ENCODE data around the gene ATXN7L1. TPM values are rescaled to one million over a fixed set of nuclear protein-coding genes. Genes with fewer than 3 reads are reported as not detected.

The ATXN7L1 gene
- total and polyA plus RNA-seq, 2 donors = 7.2 to 7.8 TPM

- 98% methylated on average over 6 of the region's 6 CpGs for WGBS
- H3K27me3 ChIP-seq (ENCODE audit: control insufficient read depth in 2 of 2, insufficient read depth in 1 of 2, low read length in 1 of 2) = no peaks in the 10 kb centered on the region
- peaks cover 53 to 61% of the 10 kb centered on the region in 2 donors for H3K36me3 ChIP-seq (ENCODE audit: control insufficient read depth in 2 of 2, insufficient read depth in 2 of 2, low read length in 1 of 2)
- no peaks in the 10 kb centered on the region for H3K9me3 ChIP-seq (ENCODE audit: control insufficient read depth in 2 of 2, insufficient read depth in 1 of 2, low read length in 1 of 2)
- H3K27ac ChIP-seq (ENCODE audit: low read depth in 1 of 2, low read length in 1 of 2) = no peak overlapping the region
- DNase-seq (ENCODE audit: low read depth in 6 of 9, low spot score in 9 of 9) = no peak
- no peaks in the 10 kb centered on the region for H3K4me1 ChIP-seq (ENCODE audit: control insufficient read depth in 2 of 2, insufficient read depth in 2 of 2, low read length in 2 of 2)
- H3K4me3 ChIP-seq (ENCODE audit: low read length in 2 of 2) = no peak overlapping the region
These were observed 222.9 kb downstream of the ATXN7L1 start for GRCh38 chr7:105653441-105654005.

- no peak overlapping the region for H3K27ac ChIP-seq (ENCODE audit: low read depth in 1 of 2, low read length in 1 of 2)
- no peaks in the 10 kb centered on the region for H3K9me3 ChIP-seq (ENCODE audit: control insufficient read depth in 2 of 2, insufficient read depth in 1 of 2, low read length in 1 of 2)
- H3K27me3 ChIP-seq (ENCODE audit: control insufficient read depth in 2 of 2, insufficient read depth in 1 of 2, low read length in 1 of 2) = no peaks in the 10 kb centered on the region
- H3K4me3 ChIP-seq (ENCODE audit: low read length in 2 of 2) = no peak overlapping the region
- WGBS = 74% methylated on average over 8 of the region's 8 CpGs
- H3K4me1 ChIP-seq (ENCODE audit: control insufficient read depth in 2 of 2, insufficient read depth in 2 of 2, low read length in 2 of 2) = no peaks in the 10 kb centered on the region
- H3K36me3 ChIP-seq (ENCODE audit: control insufficient read depth in 2 of 2, insufficient read depth in 2 of 2, low read length in 1 of 2) = peaks cover 57 to 60% of the 10 kb centered on the region in 2 donors
- DNase-seq (ENCODE audit: low read depth in 6 of 9, low spot score in 9 of 9) = peak in 5 of 9 donors; percentile 29 to 71 (median 46)
These were observed 223.9 kb downstream of the ATXN7L1 start for GRCh38 chr7:105652359-105652993.

GRCh38 chr7:105651798-105652197, 224.6 kb downstream of the ATXN7L1 start:
- no peak overlapping the region for H3K4me3 ChIP-seq (ENCODE audit: low read length in 2 of 2)
- no peak overlapping the region for H3K27ac ChIP-seq (ENCODE audit: low read depth in 1 of 2, low read length in 1 of 2)
- DNase-seq (ENCODE audit: low read depth in 6 of 9, low spot score in 9 of 9) = no peak
- peaks cover 51 to 60% of the 10 kb centered on the region in 2 donors for H3K36me3 ChIP-seq (ENCODE audit: control insufficient read depth in 2 of 2, insufficient read depth in 2 of 2, low read length in 1 of 2)
- no peaks in the 10 kb centered on the region for H3K27me3 ChIP-seq (ENCODE audit: control insufficient read depth in 2 of 2, insufficient read depth in 1 of 2, low read length in 1 of 2)
- H3K4me1 ChIP-seq (ENCODE audit: control insufficient read depth in 2 of 2, insufficient read depth in 2 of 2, low read length in 2 of 2) = no peaks in the 10 kb centered on the region
- H3K9me3 ChIP-seq (ENCODE audit: control insufficient read depth in 2 of 2, insufficient read depth in 1 of 2, low read length in 1 of 2) = no peaks in the 10 kb centered on the region
- WGBS = over 99% methylated on average over 2 of the region's 2 CpGs

GRCh38 chr7:105650382-105650970, 225.9 kb downstream of the ATXN7L1 start:
- Histone ChIP-seq H3K9me3 (ENCODE audit: control insufficient read depth in 2 of 2, insufficient read depth in 1 of 2, low read length in 1 of 2) (no peaks in the 10 kb centered on the region), H3K36me3 (ENCODE audit: control insufficient read depth in 2 of 2, insufficient read depth in 2 of 2, low read length in 1 of 2) (peaks cover 38 to 50% of the 10 kb centered on the region in 2 donors), H3K27ac (ENCODE audit: low read depth in 1 of 2, low read length in 1 of 2) (no peak overlapping the region), H3K4me3 (ENCODE audit: low read length in 2 of 2) (no peak overlapping the region), H3K27me3 (ENCODE audit: control insufficient read depth in 2 of 2, insufficient read depth in 1 of 2, low read length in 1 of 2) (no peaks in the 10 kb centered on the region), H3K4me1 (ENCODE audit: control insufficient read depth in 2 of 2, insufficient read depth in 2 of 2, low read length in 2 of 2) (no peaks in the 10 kb centered on the region)
- DNase-seq (ENCODE audit: low read depth in 6 of 9, low spot score in 9 of 9) = no peak
- 96% methylated on average over 2 of the region's 2 CpGs for WGBS

GRCh38 chr7:105649727-105650381, 226.5 kb downstream of the ATXN7L1 start:
- Histone ChIP-seq H3K4me3 (ENCODE audit: low read length in 2 of 2) (no peak overlapping the region), H3K27ac (ENCODE audit: low read depth in 1 of 2, low read length in 1 of 2) (no peak overlapping the region), H3K9me3 (ENCODE audit: control insufficient read depth in 2 of 2, insufficient read depth in 1 of 2, low read length in 1 of 2) (no peaks in the 10 kb centered on the region), H3K4me1 (ENCODE audit: control insufficient read depth in 2 of 2, insufficient read depth in 2 of 2, low read length in 2 of 2) (no peaks in the 10 kb centered on the region), H3K36me3 (ENCODE audit: control insufficient read depth in 2 of 2, insufficient read depth in 2 of 2, low read length in 1 of 2) (peaks cover 38 to 47% of the 10 kb centered on the region in 2 donors), H3K27me3 (ENCODE audit: control insufficient read depth in 2 of 2, insufficient read depth in 1 of 2, low read length in 1 of 2) (no peaks in the 10 kb centered on the region)
- no peak for DNase-seq (ENCODE audit: low read depth in 6 of 9, low spot score in 9 of 9)
- WGBS = 91% methylated on average over 4 of the region's 4 CpGs

GRCh38 chr7:105648561-105649401, 227.6 kb downstream of the ATXN7L1 start:
- Histone ChIP-seq H3K9me3 (ENCODE audit: control insufficient read depth in 2 of 2, insufficient read depth in 1 of 2, low read length in 1 of 2) (no peaks in the 10 kb centered on the region), H3K4me1 (ENCODE audit: control insufficient read depth in 2 of 2, insufficient read depth in 2 of 2, low read length in 2 of 2) (no peaks in the 10 kb centered on the region), H3K4me3 (ENCODE audit: low read length in 2 of 2) (no peak overlapping the region), H3K36me3 (ENCODE audit: control insufficient read depth in 2 of 2, insufficient read depth in 2 of 2, low read length in 1 of 2) (peaks cover 40 to 52% of the 10 kb centered on the region in 2 donors), H3K27me3 (ENCODE audit: control insufficient read depth in 2 of 2, insufficient read depth in 1 of 2, low read length in 1 of 2) (no peaks in the 10 kb centered on the region), H3K27ac (ENCODE audit: low read depth in 1 of 2, low read length in 1 of 2) (no peak overlapping the region)
- peak in 2 of 9 donors; percentile 15 to 40 for DNase-seq (ENCODE audit: low read depth in 6 of 9, low spot score in 9 of 9)
- whole genome bisulfite sequencing = 56% methylated on average over 13 of the region's 13 CpGs

GRCh38 chr7:105647591-105647990, 228.8 kb downstream of the ATXN7L1 start:
- 78% methylated on average over 7 of the region's 7 CpGs for WGBS
- DNase-seq (ENCODE audit: low read depth in 6 of 9, low spot score in 9 of 9) = no peak
- Histone ChIP-seq H3K27me3 (ENCODE audit: control insufficient read depth in 2 of 2, insufficient read depth in 1 of 2, low read length in 1 of 2) (no peaks in the 10 kb centered on the region), H3K4me1 (ENCODE audit: control insufficient read depth in 2 of 2, insufficient read depth in 2 of 2, low read length in 2 of 2) (no peaks in the 10 kb centered on the region), H3K4me3 (ENCODE audit: low read length in 2 of 2) (no peak overlapping the region), H3K36me3 (ENCODE audit: control insufficient read depth in 2 of 2, insufficient read depth in 2 of 2, low read length in 1 of 2) (peaks cover 51 to 54% of the 10 kb centered on the region in 2 donors), H3K27ac (ENCODE audit: low read depth in 1 of 2, low read length in 1 of 2) (no peak overlapping the region), H3K9me3 (ENCODE audit: control insufficient read depth in 2 of 2, insufficient read depth in 1 of 2, low read length in 1 of 2) (no peaks in the 10 kb centered on the region)

GRCh38 chr7:105644937-105645336, 231.5 kb downstream of the ATXN7L1 start:
- Histone ChIP-seq H3K27me3 (ENCODE audit: control insufficient read depth in 2 of 2, insufficient read depth in 1 of 2, low read length in 1 of 2) (no peaks in the 10 kb centered on the region), H3K9me3 (ENCODE audit: control insufficient read depth in 2 of 2, insufficient read depth in 1 of 2, low read length in 1 of 2) (no peaks in the 10 kb centered on the region), H3K27ac (ENCODE audit: low read depth in 1 of 2, low read length in 1 of 2) (no peak overlapping the region), H3K4me3 (ENCODE audit: low read length in 2 of 2) (no peak overlapping the region), H3K4me1 (ENCODE audit: control insufficient read depth in 2 of 2, insufficient read depth in 2 of 2, low read length in 2 of 2) (no peaks in the 10 kb centered on the region), H3K36me3 (ENCODE audit: control insufficient read depth in 2 of 2, insufficient read depth in 2 of 2, low read length in 1 of 2) (peaks cover 53 to 59% of the 10 kb centered on the region in 2 donors)
- no peak for DNase-seq (ENCODE audit: low read depth in 6 of 9, low spot score in 9 of 9)
- WGBS = 95% methylated on average over 3 of the region's 3 CpGs
